H9 (cell line): Measurements from ENCODE around the gene RPA4. TPM values are rescaled to one million over a fixed set of nuclear protein-coding genes. Genes with fewer than 3 reads are reported as not detected.

Source experiments
- DNase-seq: peaks from one replicate; pipeline ENCODE4 v3.0.0-alpha.2; 2017
- H2AFZ ChIP-seq: one replicate; pipeline ENCODE4 v1.6.1; 2013; ENCODE audit warnings: mild to moderate bottlenecking, low read length, control low read depth, moderate library complexity
- H2AK5ac ChIP-seq: 2 replicates; pipeline ENCODE4 v1.6.1; 2013; ENCODE audit warnings: low read length, control low read depth, mixed read lengths; ENCODE audit not compliant: insufficient read length
- H2BK120ac ChIP-seq: one replicate; pipeline ENCODE4 v1.6.1; 2013; ENCODE audit warnings: low read depth, mild to moderate bottlenecking, low read length, control low read depth, inconsistent platforms; ENCODE audit not compliant: poor library complexity, severe bottlenecking
- H2BK12ac ChIP-seq: 2 replicates; pipeline ENCODE4 v1.6.1; 2013; ENCODE audit warnings: low read length, control low read depth, mixed read lengths, low read depth; ENCODE audit not compliant: insufficient read length
- H2BK15ac ChIP-seq: 2 replicates; pipeline ENCODE4 v1.6.1; 2013; ENCODE audit warnings: low read depth, low read length, control low read depth
- H2BK20ac ChIP-seq: one replicate; pipeline ENCODE4 v1.6.1; 2013; ENCODE audit warnings: low read depth, mild to moderate bottlenecking, low read length, control low read depth, inconsistent platforms; ENCODE audit not compliant: poor library complexity, severe bottlenecking
- H2BK5ac ChIP-seq: 2 replicates; pipeline ENCODE4 v1.6.1; 2013; ENCODE audit warnings: low read length, control low read depth, mixed read lengths; ENCODE audit not compliant: insufficient read length
- H3K14ac ChIP-seq: 2 replicates; pipeline ENCODE4 v1.6.1; 2013; ENCODE audit warnings: low read length, control low read depth; ENCODE audit not compliant: insufficient read depth
- H3K18ac ChIP-seq: 2 replicates; pipeline ENCODE4 v1.6.1; 2013; ENCODE audit warnings: low read depth, mild to moderate bottlenecking, mixed read lengths, low read length, control low read depth; ENCODE audit not compliant: insufficient read length
- H3K23ac ChIP-seq: 2 replicates; pipeline ENCODE4 v1.6.1; 2013; ENCODE audit warnings: low read length, control low read depth, mixed read lengths, low read depth; ENCODE audit not compliant: insufficient read length
- H3K23me2 ChIP-seq: 2 replicates; pipeline ENCODE4 v1.6.1; 2013; ENCODE audit warnings: low read depth, mild to moderate bottlenecking, mixed read lengths, low read length, control low read depth; ENCODE audit not compliant: insufficient read length, poor library complexity, severe bottlenecking
- H3K27ac ChIP-seq: 2 replicates; pipeline ENCODE4 v1.5.1; 2013; ENCODE audit warnings: low read length, control low read depth, mixed read lengths, low read depth; ENCODE audit not compliant: insufficient read length
- H3K27me3 ChIP-seq: 2 replicates; pipeline ENCODE4 v1.6.1; 2013; ENCODE audit warnings: low read length, control low read depth, inconsistent platforms; ENCODE audit not compliant: insufficient read depth
- H3K4ac ChIP-seq: 2 replicates; pipeline ENCODE4 v1.6.1; 2013; ENCODE audit warnings: low read depth, mild to moderate bottlenecking, control low read depth, inconsistent platforms, low read length, moderate library complexity
- H3K4me1 ChIP-seq: 2 replicates; pipeline ENCODE4 v1.6.1; 2013; ENCODE audit warnings: low read length, control low read depth, inconsistent platforms; ENCODE audit not compliant: insufficient read depth
- H3K4me2 ChIP-seq: 2 replicates; pipeline ENCODE4 v1.6.1; 2013; ENCODE audit warnings: low read length, control low read depth, mixed read lengths; ENCODE audit not compliant: insufficient read length, insufficient read depth
- H3K56ac ChIP-seq: 2 replicates; pipeline ENCODE4 v1.6.1; 2013; ENCODE audit warnings: low read depth, mild to moderate bottlenecking, mixed read lengths, low read length, control low read depth; ENCODE audit not compliant: insufficient read length
- H3K79me1 ChIP-seq: 2 replicates; pipeline ENCODE4 v1.6.1; 2013; ENCODE audit warnings: low read depth, mild to moderate bottlenecking, moderate library complexity, low read length, control low read depth, inconsistent platforms; ENCODE audit not compliant: insufficient read depth, poor library complexity, severe bottlenecking
- H3K79me2 ChIP-seq: 2 replicates; pipeline ENCODE4 v1.6.1; 2013; ENCODE audit warnings: low read length, control low read depth, inconsistent platforms; ENCODE audit not compliant: insufficient read depth
- H3K9ac ChIP-seq: 2 replicates; pipeline ENCODE4 v1.6.1; 2013; ENCODE audit warnings: low read length, control low read depth, mixed read lengths; ENCODE audit not compliant: insufficient read length; ENCODE audit errors: extremely low read depth
- H3K9me3 ChIP-seq: one replicate; pipeline ENCODE4 v1.6.1; 2013; ENCODE audit warnings: low read depth, low read length, inconsistent platforms; ENCODE audit not compliant: control insufficient read depth
- H3T11ph ChIP-seq: one replicate; pipeline ENCODE4 v1.6.1; 2013; ENCODE audit warnings: mild to moderate bottlenecking, low read length, control low read depth, inconsistent platforms
- H4K20me1 ChIP-seq: one replicate; pipeline ENCODE4 v1.6.1; 2013; ENCODE audit not compliant: control insufficient read depth, insufficient read length, insufficient read depth
- H4K5ac ChIP-seq: 2 replicates; pipeline ENCODE4 v1.6.1; 2013; ENCODE audit warnings: low read depth, mild to moderate bottlenecking, mixed read lengths, low read length, control low read depth; ENCODE audit not compliant: insufficient read length
- H4K8ac ChIP-seq: replicated peaks from 2 replicates; pipeline ENCODE4 v1.6.1; 2013; ENCODE audit warnings: low read length, control low read depth, mixed read lengths, low read depth; ENCODE audit not compliant: insufficient read length
- H4K91ac ChIP-seq: 2 replicates; pipeline ENCODE4 v1.6.1; 2013; ENCODE audit warnings: low read depth, mild to moderate bottlenecking, moderate library complexity, mixed read lengths, low read length, control low read depth; ENCODE audit not compliant: insufficient read length
- H3K27ac Mint-ChIP-seq, 3 experiments: 2 replicates in 2 of 3; 3 replicates in 1 of 3; pipeline ENCODE4 v1.8.0; 2020 to 2021; ENCODE audit warnings: mixed read lengths in 3 of 3, mild to moderate bottlenecking in 1 of 3, moderate library complexity in 1 of 3
- H3K27me3 Mint-ChIP-seq: 2 replicates; pipeline ENCODE4 v1.8.0; 2021; ENCODE audit warnings: low read depth, mild to moderate bottlenecking, moderate library complexity, mixed read lengths
- H3K36me3 Mint-ChIP-seq, 3 experiments: 2 replicates in 2 of 3; 3 replicates in 1 of 3; pipeline ENCODE4 v1.8.0; 2020 to 2021; ENCODE audit warnings: low read depth in 3 of 3, mixed read lengths in 3 of 3; ENCODE audit not compliant: insufficient read depth in 1 of 3
- H3K4me1 Mint-ChIP-seq, 2 experiments: 2 replicates each; pipeline ENCODE4 v1.8.0; 2020; ENCODE audit warnings: mixed read lengths in 2 of 2
- H3K4me3 Mint-ChIP-seq, 2 experiments: 2 replicates in 1 of 2; 3 replicates in 1 of 2; pipeline ENCODE4 v1.8.0; 2020 to 2021; ENCODE audit warnings: mild to moderate bottlenecking in 2 of 2, mixed read lengths in 2 of 2, moderate library complexity in 1 of 2
- H3K9me3 Mint-ChIP-seq, 2 experiments: 2 replicates in 1 of 2; 3 replicates in 1 of 2; pipeline ENCODE4 v1.8.0; 2020; ENCODE audit warnings: mild to moderate bottlenecking in 2 of 2, mixed read lengths in 2 of 2, moderate library complexity in 1 of 2
- total RNA-seq: library from RNA; stranded (reverse); gene quantifications from 2 replicates; pipeline ENCODE4 v1.2.1, GENCODE V29; 2021
- TF ChIP-seq, protein P1 (sequence below): fragments of 200-600 bp; sonication (generic); conservative IDR thresholded peaks from 3 replicates; pipeline ENCODE4 v1.8.0; 2021; ENCODE audit warnings: antibody characterized with exemption, mild to moderate bottlenecking

The RPA4 gene
- total RNA-seq, 1 experiment from 2014 or later = 1.0 TPM

GRCh38 chrX:96929036-96929435, 45.3 kb downstream of the RPA4 start:
- Histone ChIP-seq H2BK12ac (no peak overlapping the region), H3K27me3 (no peaks in the 10 kb centered on the region), H4K5ac (no peak overlapping the region), H3K9ac (no peak overlapping the region), H3K14ac (no peak overlapping the region), H2BK5ac (no peak overlapping the region), H3K27ac (no peak overlapping the region), H3K23ac (no peak overlapping the region), H2AFZ (no peak overlapping the region), H3K18ac (no peak overlapping the region), H3T11ph (no peak overlapping the region), H4K8ac (no peak overlapping the region), H3K9me3 (no peaks in the 10 kb centered on the region), H3K23me2 (no peaks in the 10 kb centered on the region), H2BK20ac (no peak overlapping the region), H4K91ac (no peak overlapping the region), H3K56ac (no peak overlapping the region), H3K4me2 (no peak overlapping the region), H3K79me2 (no peaks in the 10 kb centered on the region), H3K79me1 (no peaks in the 10 kb centered on the region), H2AK5ac (no peak overlapping the region), H2BK15ac (no peak overlapping the region), H2BK120ac (no peak overlapping the region), H3K4ac (no peak overlapping the region), H3K4me1 (no peaks in the 10 kb centered on the region), H4K20me1 (no peaks in the 10 kb centered on the region)
- Mint-ChIP-seq H3K27ac (no peak overlapping the region), H3K27me3 (no peaks in the 10 kb centered on the region), H3K4me1 (peaks cover 2 to 4% of the 10 kb centered on the region in 2 experiments; a peak in 2 of 4 replicates), H3K36me3 (no peaks in the 10 kb centered on the region), H3K9me3 (no peaks in the 10 kb centered on the region), H3K4me3 (no peak overlapping the region)
- no peak for DNase-seq
- TF ChIP-seq, protein P1, sequence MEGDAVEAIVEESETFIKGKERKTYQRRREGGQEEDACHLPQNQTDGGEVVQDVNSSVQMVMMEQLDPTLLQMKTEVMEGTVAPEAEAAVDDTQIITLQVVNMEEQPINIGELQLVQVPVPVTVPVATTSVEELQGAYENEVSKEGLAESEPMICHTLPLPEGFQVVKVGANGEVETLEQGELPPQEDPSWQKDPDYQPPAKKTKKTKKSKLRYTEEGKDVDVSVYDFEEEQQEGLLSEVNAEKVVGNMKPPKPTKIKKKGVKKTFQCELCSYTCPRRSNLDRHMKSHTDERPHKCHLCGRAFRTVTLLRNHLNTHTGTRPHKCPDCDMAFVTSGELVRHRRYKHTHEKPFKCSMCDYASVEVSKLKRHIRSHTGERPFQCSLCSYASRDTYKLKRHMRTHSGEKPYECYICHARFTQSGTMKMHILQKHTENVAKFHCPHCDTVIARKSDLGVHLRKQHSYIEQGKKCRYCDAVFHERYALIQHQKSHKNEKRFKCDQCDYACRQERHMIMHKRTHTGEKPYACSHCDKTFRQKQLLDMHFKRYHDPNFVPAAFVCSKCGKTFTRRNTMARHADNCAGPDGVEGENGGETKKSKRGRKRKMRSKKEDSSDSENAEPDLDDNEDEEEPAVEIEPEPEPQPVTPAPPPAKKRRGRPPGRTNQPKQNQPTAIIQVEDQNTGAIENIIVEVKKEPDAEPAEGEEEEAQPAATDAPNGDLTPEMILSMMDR = no peak

Other genes starting within 250 kb of the RPA4 start
- 45.1 and 45.4 TPM in 2 replicates for gene DIAPH2, start 199.1 kb upstream of the RPA4 start, total RNA-seq